WI38 (cell line): ENCODE data around the gene MTA3.
A peak's percentile ranks its signal among the peaks of the same experiment; 100 is the strongest.

Experiments used
- H3K4me3 ChIP-seq: 2 replicates; pipeline ENCODE4 v1.5.1; 2011; ENCODE audit warnings: low read depth, mild to moderate bottlenecking, control low read depth, low read length
- TF ChIP-seq, protein P1 (sequence below): IDR thresholded peaks from 2 replicates; pipeline ENCODE4 v1.5.1; 2012; ENCODE audit warnings: low read depth, mild to moderate bottlenecking, control low read depth, low read length

The MTA3 gene

DNA sequence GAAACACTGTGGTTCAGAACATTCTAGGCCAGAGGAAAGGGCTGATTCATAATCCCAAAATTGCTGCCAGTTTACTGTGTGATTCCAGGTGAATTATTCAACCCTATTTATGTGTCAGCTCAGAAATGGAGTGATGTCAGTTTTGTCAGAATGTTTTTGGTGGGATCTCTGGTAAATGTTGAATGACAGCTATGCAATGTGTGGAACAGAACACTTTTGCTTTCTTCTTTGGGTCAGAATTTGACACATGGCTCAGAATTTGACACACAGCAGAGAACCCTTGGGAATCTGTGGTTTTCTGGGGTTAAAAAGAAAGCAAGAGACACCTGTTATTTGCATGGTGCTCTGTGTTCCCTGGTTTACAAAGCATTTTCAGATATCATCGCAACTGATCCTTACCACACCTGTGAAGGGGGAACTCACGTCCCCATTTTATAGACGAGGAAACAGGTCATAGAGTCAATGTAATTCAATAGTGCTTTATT, 1.6 kb upstream of the MTA3 start:
- H3K4me3 ChIP-seq: no peak overlapping the region
- TF ChIP-seq, protein P1, sequence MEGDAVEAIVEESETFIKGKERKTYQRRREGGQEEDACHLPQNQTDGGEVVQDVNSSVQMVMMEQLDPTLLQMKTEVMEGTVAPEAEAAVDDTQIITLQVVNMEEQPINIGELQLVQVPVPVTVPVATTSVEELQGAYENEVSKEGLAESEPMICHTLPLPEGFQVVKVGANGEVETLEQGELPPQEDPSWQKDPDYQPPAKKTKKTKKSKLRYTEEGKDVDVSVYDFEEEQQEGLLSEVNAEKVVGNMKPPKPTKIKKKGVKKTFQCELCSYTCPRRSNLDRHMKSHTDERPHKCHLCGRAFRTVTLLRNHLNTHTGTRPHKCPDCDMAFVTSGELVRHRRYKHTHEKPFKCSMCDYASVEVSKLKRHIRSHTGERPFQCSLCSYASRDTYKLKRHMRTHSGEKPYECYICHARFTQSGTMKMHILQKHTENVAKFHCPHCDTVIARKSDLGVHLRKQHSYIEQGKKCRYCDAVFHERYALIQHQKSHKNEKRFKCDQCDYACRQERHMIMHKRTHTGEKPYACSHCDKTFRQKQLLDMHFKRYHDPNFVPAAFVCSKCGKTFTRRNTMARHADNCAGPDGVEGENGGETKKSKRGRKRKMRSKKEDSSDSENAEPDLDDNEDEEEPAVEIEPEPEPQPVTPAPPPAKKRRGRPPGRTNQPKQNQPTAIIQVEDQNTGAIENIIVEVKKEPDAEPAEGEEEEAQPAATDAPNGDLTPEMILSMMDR: no peak

DNA sequence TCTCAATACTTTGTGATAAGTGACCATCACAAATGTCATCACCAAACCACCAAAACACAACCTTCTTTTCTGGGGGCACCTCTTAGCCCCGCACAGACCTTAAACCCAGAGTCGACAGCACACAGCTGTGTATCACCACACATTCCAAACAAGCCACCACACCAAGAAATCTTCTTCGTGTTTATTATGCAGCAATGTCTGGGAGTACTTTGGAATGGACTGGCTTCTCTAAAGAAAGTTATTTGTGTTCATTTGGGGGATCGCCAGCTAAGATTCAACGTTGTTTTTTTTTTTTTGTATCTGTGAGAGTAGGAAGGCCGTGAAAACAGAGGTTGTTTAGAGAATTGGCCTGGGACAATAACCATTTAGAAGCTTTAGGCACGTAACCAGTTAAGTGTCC, 1.1 kb upstream of the MTA3 start:
- no peak overlapping the region; the same call in 1 of the 2 replicates for H3K4me3 ChIP-seq
- TF ChIP-seq, protein P1: no peak

DNA sequence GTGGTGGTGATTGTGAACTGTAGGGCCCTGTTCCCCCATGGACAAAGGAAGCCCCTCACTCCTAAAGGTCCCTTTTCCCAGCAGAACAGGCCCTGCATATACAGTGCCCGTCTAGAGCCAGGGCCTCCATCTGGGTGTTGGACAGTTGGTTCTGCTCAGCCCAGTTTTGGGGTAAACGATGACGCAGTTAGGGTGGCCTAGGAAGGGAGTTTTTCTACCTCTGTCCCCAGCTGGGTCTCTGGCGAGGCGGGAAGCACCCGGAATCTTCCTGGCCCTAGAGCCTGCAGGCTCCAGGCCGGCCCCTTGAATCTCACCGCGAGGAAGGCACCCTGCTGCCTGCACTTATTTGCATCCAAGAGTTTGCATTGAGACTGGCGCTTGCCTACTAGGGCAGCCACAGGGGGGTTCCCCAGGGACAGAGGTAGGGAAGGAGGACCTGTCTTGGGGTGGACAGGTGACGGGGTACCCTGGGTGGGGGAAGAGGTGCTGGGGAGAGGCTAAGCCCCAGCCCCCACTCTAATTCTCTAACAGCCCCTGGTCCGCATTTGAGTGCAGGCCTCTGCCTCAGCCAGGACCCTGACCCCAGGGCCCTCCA, 529 bp upstream of the MTA3 start:
- TF ChIP-seq, protein P1: no peak
- H3K4me3 ChIP-seq: peak overlapping the region; percentile 32

DNA sequence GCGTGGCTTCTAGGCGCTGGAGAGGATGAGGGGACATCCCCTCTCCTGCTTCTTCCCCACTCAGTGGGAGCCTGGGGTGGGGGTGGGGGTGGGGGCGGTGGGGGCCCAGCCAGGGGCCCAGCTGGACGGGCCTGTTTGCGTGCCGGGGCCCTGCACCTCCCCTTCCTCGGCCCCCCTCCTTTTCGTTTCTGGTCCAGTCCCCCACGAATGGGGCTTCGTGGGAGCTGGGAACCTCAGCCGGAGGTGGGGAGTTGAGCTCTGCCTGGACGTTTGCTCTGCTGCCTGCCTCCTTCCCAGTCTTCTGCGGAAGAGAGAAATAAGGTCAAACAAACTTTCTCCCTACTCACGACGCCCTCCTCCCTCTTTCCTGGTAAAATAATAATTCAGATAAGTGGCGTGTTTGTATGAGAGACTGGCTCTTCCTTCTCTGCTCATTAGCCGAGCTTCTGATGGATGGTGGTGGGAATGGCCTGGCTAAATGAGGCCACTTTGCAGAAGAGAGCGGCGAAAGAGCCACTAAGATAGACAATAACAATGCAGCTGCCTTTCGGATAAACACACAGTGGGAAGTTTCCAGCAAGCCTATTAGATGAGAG, 782 bp downstream of the MTA3 start:
- TF ChIP-seq, protein P1: no peak
- H3K4me3 ChIP-seq: peak overlapping the region; percentile 70

GRCh38 chr2:42569883-42570282, 1.5 kb downstream of the MTA3 start:
- H3K4me3 ChIP-seq: peak overlapping the region; percentile 70
- TF ChIP-seq, protein P1: no peak

DNA sequence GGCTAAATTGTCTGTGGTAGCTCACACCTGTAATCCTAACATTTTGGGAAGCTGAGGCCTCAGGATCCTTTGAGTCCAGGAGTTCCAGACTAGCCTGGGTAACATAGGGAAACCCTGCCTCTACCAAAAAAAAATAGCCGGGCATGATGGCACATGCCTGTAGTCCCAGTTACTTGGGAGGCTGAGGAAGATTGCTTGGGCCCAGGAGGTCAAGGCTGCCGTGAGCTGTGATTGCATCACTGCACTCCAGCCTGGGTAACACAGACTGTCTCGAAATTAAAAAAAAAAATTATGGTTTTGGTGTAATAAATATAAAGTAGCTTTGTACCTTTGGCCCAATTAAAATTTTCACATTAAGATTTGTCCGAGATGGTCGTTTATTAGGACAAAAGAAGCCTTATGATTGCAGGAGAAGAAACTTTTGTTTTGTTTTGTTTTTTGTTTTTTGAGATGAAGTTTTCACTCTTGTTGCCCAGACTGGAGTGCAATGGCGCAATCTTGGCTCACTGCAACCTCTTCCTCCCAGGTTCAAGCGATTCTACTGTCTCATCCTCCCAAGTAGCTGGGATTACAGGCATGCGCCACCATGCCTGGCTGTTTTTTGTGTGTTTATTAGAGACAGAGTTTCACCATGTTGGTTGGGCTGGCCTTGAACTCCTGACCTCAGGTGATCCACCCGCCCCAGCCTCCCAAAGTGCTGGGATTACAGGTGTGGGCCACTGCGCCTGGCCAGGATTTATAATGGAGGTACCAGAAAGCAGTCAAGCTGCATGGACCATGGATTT, 4.1 kb downstream of the MTA3 start:
- TF ChIP-seq, protein P1: no peak
- H3K4me3 ChIP-seq: no peak overlapping the region

- TF ChIP-seq, protein P1: no peak
- no peak overlapping the region for H3K4me3 ChIP-seq
Measured at GRCh38 chr2:42573256-42573655, 4.8 kb downstream of the MTA3 start.
